Breast epithelium (tissue), 4 donors: ENCODE measurements around the gene ASB7. TPM values are rescaled to one million over a fixed set of nuclear protein-coding genes. Genes with fewer than 3 reads are reported as not detected.

Experiments
- DNase-seq, 2 donors: peaks; one replicate each; pipeline ENCODE4 v3.0.0-alpha.2; 2019; ENCODE audit warnings: low spot score in 2 of 2
- H3K27ac ChIP-seq, 2 donors: fragments of 200-600 bp; sonication (generic) in 1 of 2; one replicate each; pipeline ENCODE4 v1.5.1; 2016 to 2019; ENCODE audit warnings: mild to moderate bottlenecking in 1 of 2
- H3K27me3 ChIP-seq, 2 donors: fragments of 200-600 bp; sonication (generic) in 1 of 2; one replicate each; pipeline versions ENCODE4 v1.5.1 to v1.6.0; 2017 to 2019; ENCODE audit warnings: control low read depth in 1 of 2, mild to moderate bottlenecking in 1 of 2
- H3K36me3 ChIP-seq: fragments of 200-600 bp; one replicate; pipeline ENCODE4 v1.5.1; 2019
- H3K4me1 ChIP-seq, 2 donors: fragments of 200-600 bp; sonication (generic); one replicate each; pipeline ENCODE4 v1.5.1; 2016 to 2019; ENCODE audit warnings: control low read depth in 1 of 2
- H3K4me3 ChIP-seq, 3 donors: fragments of 200-600 bp; sonication (generic); 1 replicate in 2 of 3; 2 replicates in 1 of 3; pipeline ENCODE4 v1.5.1; 2016 to 2019; ENCODE audit warnings: mild to moderate bottlenecking in 3 of 3, moderate library complexity in 2 of 3
- H3K9me3 ChIP-seq, 2 donors: fragments of 200-600 bp; sonication (generic) in 1 of 2; one replicate each; pipeline ENCODE4 v1.5.1; 2016 to 2019; ENCODE audit warnings: control low read depth in 1 of 2
- CTCF ChIP-seq, 3 donors: fragments of 450-650 bp; IDR thresholded peaks; one replicate each; pipeline ENCODE4 v1.5.1; 2016 to 2017; ENCODE audit warnings: antibody characterized with exemption in 3 of 3, mild to moderate bottlenecking in 3 of 3, moderate library complexity in 3 of 3
- POLR2A ChIP-seq: fragments of 450-650 bp; IDR thresholded peaks from one replicate; pipeline ENCODE4 v1.6.1; 2016; ENCODE audit warnings: antibody characterized with exemption, mild to moderate bottlenecking, moderate library complexity
- POLR2AphosphoS5 ChIP-seq, 3 donors: sonication (generic); formaldehyde crosslinking; IDR thresholded peaks; one replicate each; pipeline ENCODE4 v1.6.1; 2017; ENCODE audit warnings: antibody characterized with exemption in 3 of 3
- intact Hi-C: fragments of 100-400 bp; cut with DNase I; formaldehyde crosslinking; loops from one replicate; pipeline ENCODE4 v1.15.1; 2023; ENCODE audit warnings: low total_unique reads
- total RNA-seq, 3 donors: library from RNA; depleted of rRNA; stranded (reverse); fragments of >200 nt; gene quantifications; one replicate each; pipeline ENCODE4 v1.1.0, GENCODE V29; 2016

Gene ASB7
- total RNA-seq, 3 donors from 2014 or later, result 10.7 to 17.1 (median 12.1) TPM

- no peaks in the 10 kb centered on the region for H3K36me3 ChIP-seq
- peak overlapping the region; percentile 63 to 68 for H3K27ac ChIP-seq
- intact Hi-C loops, result no loop called here
- H3K9me3 ChIP-seq, result no peaks in the 10 kb centered on the region
- no peaks in the 10 kb centered on the region for H3K27me3 ChIP-seq
- H3K4me3 ChIP-seq, result no peak overlapping the region
- peaks cover 0 to 11% of the 10 kb centered on the region in 2 donors for H3K4me1 ChIP-seq
- TF ChIP-seq POLR2AphosphoS5 (IDR thresholded peaks at IDR 0.05) (no peak), CTCF (IDR thresholded peaks at IDR 0.05) (no peak), POLR2A (no peak)
- DNase-seq, result no peak
Observed at GRCh38 chr15:100597862-100598261, 4.5 kb upstream of the ASB7 start.

DNA sequence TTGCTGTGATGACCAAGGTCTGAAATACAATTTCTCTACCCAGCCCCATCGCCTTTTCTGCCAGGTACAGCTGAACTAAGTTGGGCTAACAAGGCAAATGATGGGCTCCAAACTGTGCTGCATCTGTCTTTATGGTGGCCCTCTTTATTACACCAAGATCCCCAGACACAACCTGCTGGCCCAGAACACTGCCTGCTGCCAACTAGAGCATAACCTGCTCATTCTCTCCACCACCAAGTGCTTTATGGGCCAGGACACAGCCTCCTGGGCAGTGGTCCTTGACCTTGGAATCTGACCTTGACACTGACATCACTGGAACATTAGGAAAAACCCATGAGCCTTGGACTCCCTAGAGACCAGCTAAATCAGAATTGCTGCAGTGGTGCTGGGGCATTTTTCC, 3.7 kb upstream of the ASB7 start:
- Histone ChIP-seq H3K27me3 (no peaks in the 10 kb centered on the region), H3K27ac (no peak overlapping the region), H3K4me1 (peaks cover 0 to 11% of the 10 kb centered on the region in 2 donors), H3K4me3 (no peak overlapping the region), H3K36me3 (no peaks in the 10 kb centered on the region), H3K9me3 (no peaks in the 10 kb centered on the region)
- DNase-seq, result no peak
- TF ChIP-seq POLR2A (no peak), CTCF (IDR thresholded peaks at IDR 0.05) (no peak)
- intact Hi-C loops, result no loop called here

- intact Hi-C loops, result no loop called here
- Histone ChIP-seq H3K4me1 (peaks cover 0 to 17% of the 10 kb centered on the region in 2 donors), H3K36me3 (no peaks in the 10 kb centered on the region), H3K27ac (peak overlapping the region; percentile 80 to 89), H3K27me3 (no peaks in the 10 kb centered on the region), H3K9me3 (no peaks in the 10 kb centered on the region), H3K4me3 (peak overlapping the region; percentile 80 to 92 (median 89))
- TF ChIP-seq POLR2A (no peak), CTCF (IDR thresholded peaks at IDR 0.05) (no peak), POLR2AphosphoS5 (IDR thresholded peaks at IDR 0.05) (no peak)
- DNase-seq, result no peak
Observed at GRCh38 chr15:100601163-100601562, 1.2 kb upstream of the ASB7 start.

GRCh38 chr15:100601617-100602063, 749 bp upstream of the ASB7 start:
- Histone ChIP-seq H3K9me3 (no peaks in the 10 kb centered on the region), H3K4me3 (peak overlapping the region; percentile 80 to 92 (median 89)), H3K36me3 (no peaks in the 10 kb centered on the region), H3K27ac (peak overlapping the region; percentile 80 to 89), H3K4me1 (peaks cover 0 to 17% of the 10 kb centered on the region in 2 donors), H3K27me3 (no peaks in the 10 kb centered on the region)
- TF ChIP-seq POLR2A, result no peak
- TF ChIP-seq CTCF (IDR thresholded peaks at IDR 0.05), result no peak
- no peak for TF ChIP-seq POLR2AphosphoS5 (IDR thresholded peaks at IDR 0.05)
- intact Hi-C loops, result no loop called here
- no peak for DNase-seq

DNA sequence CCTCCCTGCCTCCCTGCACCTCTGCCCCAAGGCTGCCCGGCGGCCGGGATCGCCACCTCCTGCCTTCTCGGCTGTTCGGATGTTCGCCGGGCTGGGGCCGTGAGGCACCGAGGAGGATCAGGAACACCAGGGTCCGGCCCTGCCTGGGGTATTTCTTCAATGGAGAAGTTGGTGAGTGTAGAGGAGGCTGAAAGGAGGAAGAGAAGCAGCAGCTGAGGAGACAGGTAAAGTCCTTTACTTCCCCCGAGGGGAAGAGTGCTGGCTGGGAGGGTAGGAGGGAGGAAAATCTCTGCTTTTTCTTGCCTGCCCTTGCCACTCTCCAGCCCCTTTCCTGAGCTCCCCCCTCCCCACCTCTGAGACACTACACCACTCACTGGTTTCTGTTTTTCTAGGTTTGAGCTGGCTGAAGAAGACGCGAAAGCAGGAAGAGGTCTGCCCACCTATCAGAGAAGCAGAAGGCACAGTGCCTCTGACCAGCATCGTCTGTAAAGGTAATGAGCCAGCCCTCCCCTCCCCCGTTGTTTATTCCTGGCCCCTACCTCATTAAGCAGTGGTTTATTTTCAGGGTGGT, 519 bp downstream of the ASB7 start:
- Histone ChIP-seq H3K27ac (peak overlapping the region; percentile 84 to 89), H3K36me3 (no peaks in the 10 kb centered on the region), H3K4me1 (peaks cover 0 to 17% of the 10 kb centered on the region in 2 donors), H3K9me3 (no peaks in the 10 kb centered on the region), H3K27me3 (no peaks in the 10 kb centered on the region), H3K4me3 (peak overlapping the region; percentile 80 to 92 (median 89))
- intact Hi-C loops, result no loop called here
- TF ChIP-seq POLR2A, result no peak
- no peak for TF ChIP-seq CTCF (IDR thresholded peaks at IDR 0.05)
- no peak for TF ChIP-seq POLR2AphosphoS5 (IDR thresholded peaks at IDR 0.05)
- DNase-seq, result peak in 1 of 2 donors; percentile 56
